ENCODE data around the gene GSTK1.

GSTK1 gene

GRCh38 chr7:143305423-143306070 lies 42.3 kb downstream of the GSTK1 start:
- DNase-seq (ENCODE audit: insufficient read length, low spot score) = no peak
- TF ChIP-seq CTCF (IDR thresholded peaks at IDR 0.05; ENCODE audit: insufficient read depth, missing control alignments) = peak; percentile 63
- no peak for FAIRE-seq

GRCh38 chr7:143308632-143309031 lies 45.4 kb downstream of the GSTK1 start:
- TF ChIP-seq CTCF (IDR thresholded peaks at IDR 0.05; ENCODE audit: insufficient read depth, missing control alignments) = no peak
- FAIRE-seq = no peak
- DNase-seq (ENCODE audit: insufficient read length, low spot score) = no peak

GRCh38 chr7:143314127-143314526 lies 50.9 kb downstream of the GSTK1 start:
- no peak for FAIRE-seq
- no peak for TF ChIP-seq CTCF (IDR thresholded peaks at IDR 0.05; ENCODE audit: insufficient read depth, missing control alignments)
- no peak for DNase-seq (ENCODE audit: insufficient read length, low spot score)

GRCh38 chr7:143315776-143316175 lies 52.5 kb downstream of the GSTK1 start, which contains the start of gene CLCN1:
Gene CLCN1, plus strand, starts transcription at chr7:143316111. Its CDS starts 102 bp downstream, at chr7:143316213.
- FAIRE-seq (no peak), DNase-seq (ENCODE audit: insufficient read length, low spot score) (no peak)

GRCh38 chr7:143316492-143316891 lies 53.3 kb downstream of the GSTK1 start:
- TF ChIP-seq CTCF (IDR thresholded peaks at IDR 0.05; ENCODE audit: insufficient read depth, missing control alignments) = no peak
- DNase-seq (ENCODE audit: insufficient read length, low spot score) (no peak), FAIRE-seq (no peak)

More at GRCh38 chr7:143315776-143316175, 52.5 kb downstream of the GSTK1 start, which contains the start of gene CLCN1:
- no peak for TF ChIP-seq CTCF (IDR thresholded peaks at IDR 0.05; ENCODE audit: insufficient read depth, missing control alignments)

GRCh38 chr7:143318661-143319060 lies 55.4 kb downstream of the GSTK1 start:
- no peak for FAIRE-seq
- TF ChIP-seq CTCF (IDR thresholded peaks at IDR 0.05; ENCODE audit: insufficient read depth, missing control alignments) = no peak
- DNase-seq (ENCODE audit: insufficient read length, low spot score) = no peak

Data from D721Med (cell line).